Measurements from ENCODE around the gene TNPO2.

TNPO2 gene

DNA sequence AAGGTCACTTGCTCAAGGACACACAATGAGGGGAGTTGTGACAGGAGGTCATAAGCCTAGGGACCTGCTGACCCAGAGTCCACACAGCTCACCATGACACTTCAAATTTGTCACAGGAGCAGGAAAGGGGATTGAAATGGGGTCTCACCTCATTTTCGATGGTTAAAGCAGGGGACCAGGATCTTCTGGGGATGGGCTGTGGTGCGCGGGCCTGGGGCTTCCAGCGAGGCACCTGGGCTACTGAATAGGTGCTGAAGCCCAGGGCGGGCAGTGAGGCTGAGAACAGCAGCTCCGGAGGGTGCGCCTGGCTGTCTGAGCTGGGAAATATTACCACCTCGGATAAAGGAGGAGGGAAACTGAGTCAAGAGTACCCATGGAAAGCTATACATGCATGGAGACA lies 68.2 kb downstream of the TNPO2 start:
- H3K4me3 ChIP-seq (ENCODE audit: low read length) = no peak overlapping the region
- H3K4me1 ChIP-seq (ENCODE audit: control insufficient read depth, insufficient read depth, low read length) = no peaks in the 10 kb centered on the region
- H3K9me3 ChIP-seq (replicated peaks; ENCODE audit: low read length) = no peaks in the 10 kb centered on the region
- no peak overlapping the region for H3K9ac ChIP-seq (ENCODE audit: low read depth, low read length)
- no peaks in the 10 kb centered on the region for H3K27me3 ChIP-seq (ENCODE audit: control insufficient read depth, insufficient read depth, low read length)
- peaks cover 27% of the 10 kb centered on the region for H3K36me3 ChIP-seq (ENCODE audit: insufficient read depth, low read length)
- no peak overlapping the region for H3K4me2 ChIP-seq (ENCODE audit: low read length)

DNA sequence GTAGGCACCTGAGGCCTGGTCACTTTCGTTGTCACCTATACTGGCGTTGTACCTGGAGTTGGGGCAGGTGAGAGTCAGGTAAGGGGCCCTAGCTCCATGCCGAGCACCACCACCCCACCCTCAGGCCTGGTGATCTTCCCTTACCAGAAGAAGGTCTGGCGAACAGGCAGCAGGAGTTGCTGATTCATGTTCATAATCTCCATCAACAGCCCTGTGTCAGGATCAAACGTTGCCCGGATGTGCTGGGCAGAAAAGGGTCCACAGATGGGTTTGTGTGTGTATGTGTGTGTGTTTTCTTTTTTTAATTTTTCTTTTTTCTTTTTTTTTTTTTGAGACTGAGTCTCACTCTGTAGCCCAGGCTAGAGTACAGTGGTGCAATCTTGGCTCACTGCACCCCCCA lies 71.5 kb downstream of the TNPO2 start:
- peaks cover 7% of the 10 kb centered on the region for H3K4me1 ChIP-seq (ENCODE audit: control insufficient read depth, insufficient read depth, low read length)
- no peaks in the 10 kb centered on the region for H3K27me3 ChIP-seq (ENCODE audit: control insufficient read depth, insufficient read depth, low read length)
- H3K9me3 ChIP-seq (replicated peaks; ENCODE audit: low read length) = no peaks in the 10 kb centered on the region
- H3K36me3 ChIP-seq (ENCODE audit: insufficient read depth, low read length) = peaks cover 18% of the 10 kb centered on the region
- no peak overlapping the region for H3K4me3 ChIP-seq (ENCODE audit: low read length)
- H3K9ac ChIP-seq (ENCODE audit: low read depth, low read length) = no peak overlapping the region
- H3K4me2 ChIP-seq (ENCODE audit: low read length) = no peak overlapping the region

DNA sequence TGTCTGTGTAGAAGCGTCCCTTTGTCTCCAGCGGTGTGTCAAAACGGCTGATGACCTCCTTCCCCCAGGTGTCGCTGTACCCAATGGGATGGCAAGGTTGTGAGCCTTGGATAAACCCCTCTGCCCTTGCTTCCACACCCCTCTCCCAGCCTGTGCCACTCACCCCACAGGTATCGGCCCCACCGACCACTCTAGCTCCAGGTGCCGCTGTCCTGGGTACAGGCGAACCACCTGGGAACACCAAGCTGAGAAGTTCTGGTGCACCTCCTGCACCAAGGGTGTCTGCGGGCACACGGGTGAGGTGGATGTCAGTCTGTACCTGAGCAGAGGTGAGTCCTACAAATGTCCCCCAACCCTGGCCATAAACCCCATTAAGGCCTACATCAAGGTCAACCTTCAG lies 73.8 kb downstream of the TNPO2 start:
- H3K27me3 ChIP-seq (ENCODE audit: control insufficient read depth, insufficient read depth, low read length) = no peaks in the 10 kb centered on the region
- no peak overlapping the region for H3K4me2 ChIP-seq (ENCODE audit: low read length)
- no peaks in the 10 kb centered on the region for H3K9me3 ChIP-seq (replicated peaks; ENCODE audit: low read length)
- peaks cover 3% of the 10 kb centered on the region for H3K36me3 ChIP-seq (ENCODE audit: insufficient read depth, low read length)
- no peak overlapping the region for H3K4me3 ChIP-seq (ENCODE audit: low read length)
- no peak overlapping the region for H3K9ac ChIP-seq (ENCODE audit: low read depth, low read length)
- peaks cover 7% of the 10 kb centered on the region for H3K4me1 ChIP-seq (ENCODE audit: control insufficient read depth, insufficient read depth, low read length)

Small RNA genes within 50 kb of the gene (small RNA-seq; reads per million reads assigned to genes)
- 20.8 reads per million, percentile 94 among the genes with 10 or more reads in this experiment for gene SNORD41
